C4-2B (cell line): ENCODE data around the gene ATP4B.

Experiments used
- H3K27ac ChIP-seq: fragments of 450-650 bp; 2 replicates; pipeline ENCODE4 v1.5.1; 2017
- ZFX ChIP-seq: fragments of 450-650 bp; IDR thresholded peaks from 2 replicates; pipeline ENCODE4 v1.6.1; 2017
- TF ChIP-seq, protein P1 (sequence below): fragments of 450-650 bp; conservative IDR thresholded peaks from 2 replicates; pipeline ENCODE4 v1.5.1; 2017; ENCODE audit warnings: mild to moderate bottlenecking

The ATP4B gene

DNA sequence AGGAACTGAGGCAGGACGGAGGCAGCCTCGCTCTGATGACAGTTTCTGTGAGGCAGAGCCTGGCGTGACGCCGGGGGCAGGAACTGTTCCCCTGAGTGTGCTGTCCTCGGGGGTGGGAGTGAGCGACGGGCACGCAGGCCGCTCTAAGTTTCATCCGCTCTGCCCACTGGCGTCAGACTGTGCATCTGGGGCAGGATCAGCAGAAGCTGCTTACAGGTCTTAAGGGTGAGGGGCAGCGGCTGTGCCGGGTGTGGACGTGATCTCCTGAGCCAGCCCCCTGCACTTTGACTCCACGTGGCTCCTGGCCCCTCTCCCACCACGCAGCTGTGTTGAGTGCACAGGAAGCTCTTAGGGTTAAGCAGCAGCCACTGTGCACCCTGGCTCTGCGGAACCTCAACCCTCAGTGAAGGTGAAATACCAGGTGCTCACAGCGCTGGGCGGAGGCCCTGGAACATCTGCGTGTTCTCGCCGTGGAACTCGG lies 10.5 kb upstream of the ATP4B start:
- TF ChIP-seq, protein P1, sequence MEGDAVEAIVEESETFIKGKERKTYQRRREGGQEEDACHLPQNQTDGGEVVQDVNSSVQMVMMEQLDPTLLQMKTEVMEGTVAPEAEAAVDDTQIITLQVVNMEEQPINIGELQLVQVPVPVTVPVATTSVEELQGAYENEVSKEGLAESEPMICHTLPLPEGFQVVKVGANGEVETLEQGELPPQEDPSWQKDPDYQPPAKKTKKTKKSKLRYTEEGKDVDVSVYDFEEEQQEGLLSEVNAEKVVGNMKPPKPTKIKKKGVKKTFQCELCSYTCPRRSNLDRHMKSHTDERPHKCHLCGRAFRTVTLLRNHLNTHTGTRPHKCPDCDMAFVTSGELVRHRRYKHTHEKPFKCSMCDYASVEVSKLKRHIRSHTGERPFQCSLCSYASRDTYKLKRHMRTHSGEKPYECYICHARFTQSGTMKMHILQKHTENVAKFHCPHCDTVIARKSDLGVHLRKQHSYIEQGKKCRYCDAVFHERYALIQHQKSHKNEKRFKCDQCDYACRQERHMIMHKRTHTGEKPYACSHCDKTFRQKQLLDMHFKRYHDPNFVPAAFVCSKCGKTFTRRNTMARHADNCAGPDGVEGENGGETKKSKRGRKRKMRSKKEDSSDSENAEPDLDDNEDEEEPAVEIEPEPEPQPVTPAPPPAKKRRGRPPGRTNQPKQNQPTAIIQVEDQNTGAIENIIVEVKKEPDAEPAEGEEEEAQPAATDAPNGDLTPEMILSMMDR, result no peak
- no peak for TF ChIP-seq ZFX
- no peak overlapping the region for H3K27ac ChIP-seq

GRCh38 chr13:113667771-113668490 lies 9.9 kb upstream of the ATP4B start:
- H3K27ac ChIP-seq, result no peak overlapping the region
- no peak for TF ChIP-seq ZFX
- TF ChIP-seq, protein P1, result no peak

- TF ChIP-seq, protein P1, result no peak
- TF ChIP-seq ZFX, result no peak
- H3K27ac ChIP-seq, result no peak within 1 kb of the TSS
Measured at GRCh38 chr13:113666951-113667701, 9.1 kb upstream of the ATP4B start, which contains the start of gene GRK1. Gene GRK1, plus strand, starts transcription at chr13:113667219. Its CDS starts 168 bp downstream, at chr13:113667387.

DNA sequence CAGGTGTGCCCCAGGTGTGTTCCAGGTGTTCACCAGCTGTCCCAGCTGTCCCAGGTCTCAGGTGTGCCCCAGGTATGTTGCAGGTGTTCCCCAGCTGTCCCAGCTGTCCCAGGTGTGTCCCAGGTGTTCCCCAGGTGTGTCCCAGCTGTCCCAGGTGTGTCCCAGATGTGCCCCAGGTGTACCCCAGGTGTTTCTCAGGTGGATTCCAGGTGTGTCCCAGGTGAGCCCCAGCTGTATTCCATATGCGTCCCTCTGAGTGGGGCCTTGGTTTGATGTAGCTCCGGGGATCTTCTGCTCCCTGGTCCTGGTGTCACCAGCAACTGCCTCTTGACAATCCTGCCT lies 8.3 kb upstream of the ATP4B start:
- no peak overlapping the region for H3K27ac ChIP-seq
- TF ChIP-seq, protein P1, result no peak
- TF ChIP-seq ZFX, result no peak

DNA sequence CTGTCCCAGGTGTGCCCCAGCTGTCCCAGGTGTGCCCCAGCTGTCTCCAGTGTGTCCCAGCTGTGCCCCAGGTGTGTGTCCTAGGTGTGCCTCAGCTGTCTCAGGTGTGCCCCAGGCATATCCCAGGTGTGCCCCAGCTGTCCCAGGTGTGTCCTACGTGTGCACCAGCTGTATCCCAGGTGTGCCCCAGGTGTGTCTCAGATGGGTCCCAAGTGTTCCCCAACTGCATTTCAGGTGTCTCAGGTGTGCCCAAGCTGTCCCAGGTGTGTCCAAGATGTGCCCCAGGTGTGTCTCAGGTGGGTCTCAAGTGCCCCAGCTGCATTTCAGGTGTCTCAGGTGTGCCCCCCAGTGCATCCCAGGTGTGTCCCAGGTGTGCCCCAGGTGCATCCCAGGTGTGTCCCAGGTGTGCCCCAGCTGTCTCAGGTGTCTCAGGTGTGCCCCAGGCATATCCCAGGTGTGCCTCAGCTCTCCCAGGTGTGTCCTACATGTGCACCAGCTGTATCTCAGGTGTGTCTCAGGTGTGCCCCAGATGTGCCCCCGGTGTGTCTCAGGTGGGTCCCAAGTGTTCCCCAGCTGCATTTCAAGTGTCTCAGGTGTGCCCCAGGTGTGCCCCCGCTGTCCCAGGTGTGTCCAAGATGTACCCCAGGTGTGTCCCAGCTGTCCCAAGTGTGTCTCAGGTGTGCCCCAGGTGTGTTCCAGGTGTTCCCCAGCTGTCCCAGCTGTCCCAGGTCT lies 7.8 kb upstream of the ATP4B start:
- H3K27ac ChIP-seq, result no peak overlapping the region
- TF ChIP-seq, protein P1, result no peak
- TF ChIP-seq ZFX, result no peak

DNA sequence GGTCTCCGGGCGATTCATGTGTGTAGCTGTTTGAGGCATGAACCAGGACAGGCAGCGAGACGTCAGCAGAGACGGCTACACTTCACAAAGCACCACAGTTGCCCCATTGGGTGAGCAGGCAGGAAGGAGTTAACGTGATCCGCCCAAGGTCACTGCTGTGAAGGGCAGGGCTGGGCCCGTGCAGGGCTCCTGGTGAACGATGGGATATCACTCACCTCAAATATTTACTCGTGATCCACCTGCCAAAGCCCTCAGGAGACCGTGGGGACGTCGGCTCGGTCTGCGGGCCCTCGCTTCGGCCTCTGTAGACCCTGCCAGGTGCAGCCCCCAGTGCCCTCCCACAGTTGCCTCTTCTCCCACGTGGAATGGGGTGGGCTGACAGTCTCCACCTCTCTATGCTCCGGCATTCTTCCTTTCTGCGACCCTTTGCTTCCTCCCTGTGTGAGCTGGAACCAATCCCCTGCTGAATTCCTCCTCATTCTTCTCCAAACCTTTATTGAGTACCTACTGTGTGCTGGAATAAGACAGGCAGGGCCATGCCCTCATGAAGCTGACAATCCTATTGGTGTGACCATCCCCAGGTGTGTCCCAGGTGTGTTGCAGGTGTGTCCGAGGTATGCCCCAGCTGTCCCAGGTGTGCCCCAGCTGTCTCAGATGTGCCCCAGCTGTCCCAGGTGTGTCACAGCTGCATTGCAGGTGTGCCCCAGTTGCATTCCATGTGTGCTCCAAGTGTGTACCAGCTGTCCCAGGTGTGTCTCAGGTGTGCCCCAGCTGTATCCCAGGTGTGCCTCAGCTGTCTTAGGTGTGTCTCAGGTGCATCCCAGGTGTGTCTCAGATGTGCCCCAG lies 7.0 kb upstream of the ATP4B start:
- TF ChIP-seq, protein P1, result no peak
- no peak for TF ChIP-seq ZFX
- H3K27ac ChIP-seq, result no peak overlapping the region
